NCI-H1417 (cell line): ENCODE data around the gene NPHP4.

ENCODE experiments used
- DNase-seq, 3 experiments: peaks; one replicate each; lab custom pipeline; 2025; lab: John Stamatoyannopoulos, UW

NPHP4 gene

DNA sequence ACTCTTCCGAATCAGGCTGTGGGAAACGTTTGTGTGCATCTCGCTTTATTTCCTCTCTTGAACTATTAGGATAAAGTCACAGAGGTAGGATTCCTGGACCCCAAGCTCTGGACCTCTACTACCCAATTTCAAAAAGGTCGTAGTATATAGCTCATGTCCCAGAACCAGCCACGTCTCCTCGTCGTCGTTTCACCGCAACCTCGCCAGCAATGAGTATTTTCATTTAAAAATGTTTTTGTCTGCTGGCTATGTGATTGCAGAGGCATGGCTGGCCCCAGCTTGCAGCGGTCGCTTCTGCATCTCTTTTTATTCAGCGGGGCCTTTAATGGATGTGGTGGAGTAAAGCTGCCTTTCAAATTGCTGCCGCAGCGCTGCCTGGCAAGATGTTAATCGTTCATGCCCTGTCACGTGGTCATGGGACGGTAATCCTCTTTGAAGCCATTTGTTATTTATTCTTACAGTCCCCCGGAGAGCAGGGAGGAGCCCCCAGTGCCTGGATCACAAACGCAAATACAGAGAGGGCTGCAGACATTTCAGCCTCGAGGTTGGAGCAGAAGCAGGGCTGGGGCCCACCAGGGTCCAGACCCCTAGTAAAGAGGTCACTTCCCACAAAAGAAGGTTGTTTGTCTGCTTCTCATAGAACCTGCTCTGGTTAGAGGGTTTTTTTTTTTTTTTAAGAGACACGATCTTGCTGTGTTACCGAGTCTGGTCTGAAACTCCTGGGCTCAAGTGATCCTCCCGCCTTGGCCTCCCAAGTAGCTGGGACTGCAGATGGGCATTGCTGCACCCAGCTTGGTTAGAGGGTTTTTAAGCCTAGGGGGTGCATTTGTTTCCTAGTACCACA, 11.6 kb upstream of the NPHP4 start:
- peak; percentile 82 to 95 (median 85) for DNase-seq

DNA sequence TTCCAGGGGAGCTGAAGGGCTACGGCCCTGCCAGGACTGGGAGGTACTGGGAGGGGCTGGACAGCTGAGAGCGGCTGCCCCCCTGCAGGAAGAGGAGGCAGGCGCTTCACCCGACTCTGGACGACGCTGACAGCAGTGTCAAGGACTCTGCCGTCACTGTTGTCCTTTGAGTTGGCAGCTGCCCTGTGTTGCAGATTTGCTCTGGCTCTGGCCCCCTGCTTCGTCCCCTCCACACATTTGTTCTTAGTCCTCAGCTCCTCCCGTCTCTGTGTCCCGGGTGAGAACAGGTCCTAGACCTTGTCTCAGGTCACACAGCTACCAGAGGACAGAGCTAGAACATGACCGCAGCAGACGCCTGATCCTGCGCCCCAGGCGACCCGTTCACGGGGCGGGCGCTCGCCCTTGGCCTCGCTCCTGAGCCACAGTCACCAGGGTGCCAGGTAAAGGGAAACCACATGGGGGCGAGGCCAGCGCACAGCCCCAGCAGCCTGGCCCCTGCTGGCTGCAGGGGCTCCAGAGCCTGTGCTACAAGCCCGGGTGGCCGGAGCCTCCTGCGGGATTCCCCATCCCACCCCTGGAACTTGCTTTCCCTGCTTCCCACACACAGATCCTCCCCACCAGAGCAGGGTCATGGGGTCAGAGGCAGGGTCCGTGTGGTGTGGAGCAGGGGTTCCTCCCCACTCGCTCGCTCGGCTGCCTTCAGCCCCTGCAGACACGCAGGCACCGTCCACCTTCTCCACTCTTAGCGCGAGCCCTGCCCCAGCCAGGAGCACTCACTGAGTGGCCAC, 10.7 kb upstream of the NPHP4 start:
- DNase-seq: peak; percentile 46 to 87 (median 85)

DNA sequence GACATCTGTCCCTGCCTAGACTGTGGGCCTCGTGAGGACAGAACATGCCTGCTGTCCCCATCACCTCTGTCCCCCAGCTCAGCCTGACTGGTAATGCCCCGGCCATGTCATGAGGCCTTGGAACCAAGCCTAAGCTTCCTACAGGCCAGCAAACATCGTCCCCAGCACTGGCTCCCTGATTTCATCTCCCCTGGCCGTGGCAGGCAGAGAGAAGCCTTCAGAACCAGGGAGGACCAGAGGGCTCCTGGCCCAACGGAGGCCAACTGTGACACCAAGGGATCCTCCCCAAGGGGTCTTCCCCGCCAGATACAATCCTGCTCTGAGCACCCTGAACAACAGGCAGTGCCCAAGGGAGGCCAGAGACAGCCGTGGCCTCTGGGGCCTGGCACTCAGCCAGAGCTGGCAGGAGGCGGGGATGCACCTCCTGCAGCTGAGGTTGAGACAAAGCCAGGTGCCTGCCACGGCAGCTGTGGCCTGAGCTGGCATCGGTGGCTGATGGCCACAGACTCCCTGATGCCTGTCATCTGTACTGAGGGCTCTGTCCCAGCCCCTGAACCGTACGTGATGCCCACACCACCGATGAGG, 9.9 kb upstream of the NPHP4 start:
- DNase-seq: peak; percentile 69 to 94 (median 87)

DNA sequence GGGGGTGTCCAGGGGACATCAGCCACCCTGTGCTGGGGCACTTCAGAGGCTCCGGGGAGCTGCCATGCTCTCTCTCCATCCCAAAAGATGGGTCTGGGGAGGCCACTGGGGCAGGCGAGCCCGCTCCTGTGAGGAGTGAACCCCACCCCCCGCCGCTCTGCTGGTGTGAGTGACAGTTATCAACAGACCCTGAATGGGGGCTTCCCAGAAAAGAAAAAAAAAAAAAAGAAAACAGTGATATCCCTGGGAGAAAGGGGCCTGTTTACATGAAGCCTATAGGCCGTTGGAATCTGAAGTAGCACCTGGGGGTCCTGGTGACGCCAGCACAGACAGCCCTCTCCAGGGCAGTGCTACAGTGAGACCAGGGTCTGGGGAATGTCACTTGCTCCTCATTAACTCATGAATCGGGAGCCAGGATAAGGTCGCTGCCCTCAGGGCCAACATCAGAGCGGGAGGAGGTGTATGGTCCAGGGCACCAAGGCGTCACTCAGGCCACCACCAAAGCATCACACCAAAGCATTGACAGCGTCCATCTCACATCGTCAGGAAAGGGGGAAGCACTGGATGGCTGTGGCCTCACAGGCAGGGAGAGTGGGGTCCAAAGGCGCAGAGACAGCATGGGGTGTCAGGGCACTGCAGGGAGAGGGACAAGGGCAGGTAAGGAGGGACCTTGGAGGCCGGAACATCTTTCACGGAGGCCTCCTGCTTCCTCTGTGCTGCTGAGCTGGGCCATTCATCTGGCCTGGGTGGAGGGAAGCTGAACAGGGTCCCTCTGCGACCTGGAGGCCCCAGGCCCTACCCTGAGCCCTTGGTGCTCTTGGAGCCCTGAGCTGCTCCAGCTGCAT, 8.4 kb upstream of the NPHP4 start:
- no peak for DNase-seq

DNA sequence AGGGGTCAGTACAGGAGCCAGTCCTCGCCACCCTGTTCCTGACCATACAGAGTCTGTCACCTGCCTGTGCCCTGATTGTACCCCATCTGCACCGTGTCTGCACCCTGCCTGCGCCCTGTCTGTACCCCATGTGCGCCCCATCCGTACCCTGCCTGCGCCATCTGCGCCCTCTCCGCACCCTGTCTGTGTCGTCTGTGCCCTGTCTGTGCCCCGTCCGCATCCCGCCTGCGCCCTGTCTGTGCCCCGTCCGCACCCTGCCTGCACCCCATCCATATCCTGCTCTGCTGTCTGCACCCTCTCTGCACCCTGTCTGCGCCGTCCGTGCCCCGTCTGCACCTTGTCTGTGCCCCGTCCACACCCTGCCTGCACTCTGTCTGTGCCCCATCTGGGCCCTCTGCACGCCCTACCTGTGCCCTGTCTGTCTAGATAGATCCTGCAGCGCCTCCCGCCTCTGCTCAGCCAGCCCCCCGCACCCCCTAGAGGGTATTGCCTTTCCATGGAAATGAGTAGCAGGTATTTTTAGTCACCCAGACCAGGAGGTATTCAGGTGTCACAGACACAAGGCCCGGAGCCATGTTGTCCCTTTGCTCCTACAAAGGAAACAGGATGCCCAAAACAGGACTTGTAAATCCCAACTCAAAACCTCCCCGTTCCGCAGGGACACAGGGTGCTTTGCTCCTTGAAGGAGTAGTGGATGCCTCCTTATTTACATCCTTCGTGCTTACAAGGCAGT, 7.7 kb upstream of the NPHP4 start:
- no peak for DNase-seq

DNA sequence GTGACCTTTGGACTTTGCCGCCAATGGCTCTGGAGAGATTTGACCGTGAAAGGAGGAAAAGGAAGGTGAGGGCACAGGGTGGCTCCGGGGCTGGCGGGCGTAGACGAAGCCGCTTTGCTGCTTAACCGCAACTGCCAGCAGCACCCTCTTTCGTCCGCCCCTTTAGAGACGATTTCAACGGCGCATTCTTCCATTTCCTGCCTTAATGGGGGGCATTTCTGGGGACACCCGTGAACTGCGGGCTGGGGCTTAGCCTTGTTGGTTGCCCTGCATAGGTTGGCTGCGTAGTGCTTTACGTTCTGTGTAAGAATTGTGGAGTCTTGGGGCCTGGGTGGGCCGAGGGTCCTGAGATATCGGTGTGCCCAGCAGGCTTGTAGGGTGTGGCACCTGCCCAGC, 6.7 kb upstream of the NPHP4 start:
- DNase-seq: no peak

DNA sequence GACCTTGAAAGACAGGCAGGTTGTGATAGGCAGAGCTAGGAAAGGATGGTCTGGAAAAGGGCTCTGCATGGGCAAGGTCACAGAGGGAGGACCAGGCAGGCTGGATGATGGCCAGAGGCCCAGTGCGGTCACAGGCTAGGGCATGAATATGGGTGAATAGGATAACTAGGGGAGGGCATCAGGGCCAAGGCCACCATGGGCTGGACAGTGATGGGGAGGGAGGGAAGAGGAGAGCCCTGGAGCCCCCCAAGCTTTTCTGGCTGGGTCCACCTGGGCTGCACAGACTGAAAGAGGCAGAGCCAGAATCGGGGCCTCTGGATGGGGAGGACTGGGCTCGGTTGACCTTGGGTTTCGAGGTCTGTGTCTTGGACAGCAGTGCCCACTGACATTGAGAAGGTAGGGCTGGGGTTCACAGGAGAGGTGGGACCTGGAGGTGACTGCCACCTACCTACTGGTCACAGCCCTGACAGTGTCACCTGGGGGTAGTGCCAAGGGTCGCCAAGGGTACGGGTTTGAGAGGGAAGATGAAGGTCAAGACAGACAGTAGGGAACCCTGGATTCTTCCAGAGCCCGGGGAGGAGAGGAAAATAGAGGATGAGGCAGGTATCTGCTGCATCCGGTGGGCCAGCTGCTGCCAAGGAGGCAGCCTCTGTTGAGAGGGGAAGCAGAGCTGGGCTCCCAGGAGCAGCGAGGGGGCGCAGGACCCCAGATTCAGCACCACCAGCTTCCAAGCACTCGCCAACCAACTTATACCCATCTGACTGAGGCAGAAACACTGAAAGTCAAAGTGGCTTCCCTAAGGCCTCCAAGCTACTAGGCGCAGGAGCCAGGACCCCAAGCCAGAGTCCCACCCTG, 6.1 kb upstream of the NPHP4 start:
- DNase-seq: no peak

DNA sequence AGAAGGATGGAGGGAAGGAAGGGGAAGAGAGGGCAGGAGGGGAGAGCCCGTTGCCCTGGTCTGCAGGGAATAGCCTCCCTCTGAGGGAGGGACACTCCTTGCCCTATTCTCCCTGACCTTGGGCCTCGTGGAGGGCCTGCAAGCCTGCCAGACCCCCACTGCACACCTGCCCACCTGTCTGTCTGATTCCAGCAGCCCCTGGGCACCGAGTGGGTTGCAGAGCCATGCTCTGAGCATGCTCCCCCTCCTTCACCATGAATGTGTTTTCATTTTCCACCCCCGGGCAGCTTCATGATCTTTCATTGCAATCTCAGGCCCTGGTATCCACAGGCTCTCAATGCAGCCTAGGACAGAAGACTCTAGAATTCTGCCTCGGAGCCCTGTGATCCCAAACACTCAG, 5.1 kb upstream of the NPHP4 start:
- no peak for DNase-seq

DNA sequence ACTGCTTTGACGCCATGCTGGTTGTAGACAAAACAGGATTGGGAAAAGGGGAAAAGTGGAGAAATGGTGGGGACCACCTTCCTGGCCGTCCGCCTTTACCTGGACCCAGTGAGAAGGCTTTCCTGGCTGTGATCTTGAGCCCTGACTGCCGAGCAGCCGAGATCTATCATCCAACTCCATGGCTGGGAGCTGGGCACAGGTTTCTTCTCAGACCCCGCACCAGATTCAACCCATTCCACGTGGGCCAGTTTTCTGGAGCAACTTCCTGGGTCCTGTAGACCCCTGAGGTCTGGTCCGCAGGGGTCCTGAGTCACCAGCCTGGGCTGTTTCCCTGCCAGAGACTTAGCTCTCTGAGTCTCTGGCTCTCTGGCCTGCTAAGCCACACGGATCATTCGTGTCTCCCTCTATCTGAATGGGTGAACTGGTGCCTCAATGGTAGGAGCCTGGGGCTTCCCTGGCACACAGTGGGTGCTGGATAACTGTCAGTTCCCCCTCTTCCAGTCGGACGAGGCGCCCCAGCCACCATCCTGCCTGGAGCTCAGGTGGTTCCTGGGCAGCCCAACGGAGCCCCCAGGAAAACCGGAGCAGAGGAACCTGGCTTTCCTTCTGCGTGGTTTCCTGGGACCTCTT, 4.5 kb upstream of the NPHP4 start:
- DNase-seq: no peak

DNA sequence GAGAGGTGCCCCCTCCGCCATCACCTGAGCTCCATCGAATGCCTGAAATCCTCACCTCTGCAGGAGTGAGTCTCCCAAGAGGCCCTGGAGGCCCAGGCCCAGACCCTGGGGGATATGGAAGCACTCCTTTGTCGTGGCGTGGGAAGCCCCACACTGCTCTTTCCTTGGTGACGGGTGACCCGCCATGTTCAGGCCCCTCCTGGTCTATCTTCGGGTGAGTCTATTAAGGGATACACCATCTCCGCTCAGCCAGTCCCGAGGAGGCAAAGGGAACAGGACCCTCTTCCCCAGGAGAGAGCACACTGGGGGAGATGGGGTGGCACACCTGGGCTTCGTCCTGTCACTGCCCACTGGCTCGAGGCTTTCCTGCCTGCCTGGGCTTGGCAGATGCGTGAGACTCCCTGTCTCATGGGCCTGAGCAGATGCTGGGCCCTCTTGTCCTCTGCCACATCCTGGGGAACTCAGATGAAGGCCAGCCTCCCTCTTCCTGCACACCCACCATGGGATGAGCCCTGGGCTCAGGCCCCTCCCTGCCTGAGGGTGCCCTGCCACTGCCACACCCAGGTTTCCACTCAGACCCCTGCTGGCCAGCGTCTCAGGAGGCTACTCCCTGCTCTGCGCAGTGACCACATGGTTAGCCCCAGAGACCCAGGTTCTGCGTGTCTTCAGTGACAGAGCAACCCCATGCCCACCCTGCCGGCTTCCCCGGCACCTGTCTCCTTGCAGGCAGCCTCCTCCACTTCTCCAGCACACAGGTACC, 3.8 kb upstream of the NPHP4 start:
- DNase-seq: no peak

DNA sequence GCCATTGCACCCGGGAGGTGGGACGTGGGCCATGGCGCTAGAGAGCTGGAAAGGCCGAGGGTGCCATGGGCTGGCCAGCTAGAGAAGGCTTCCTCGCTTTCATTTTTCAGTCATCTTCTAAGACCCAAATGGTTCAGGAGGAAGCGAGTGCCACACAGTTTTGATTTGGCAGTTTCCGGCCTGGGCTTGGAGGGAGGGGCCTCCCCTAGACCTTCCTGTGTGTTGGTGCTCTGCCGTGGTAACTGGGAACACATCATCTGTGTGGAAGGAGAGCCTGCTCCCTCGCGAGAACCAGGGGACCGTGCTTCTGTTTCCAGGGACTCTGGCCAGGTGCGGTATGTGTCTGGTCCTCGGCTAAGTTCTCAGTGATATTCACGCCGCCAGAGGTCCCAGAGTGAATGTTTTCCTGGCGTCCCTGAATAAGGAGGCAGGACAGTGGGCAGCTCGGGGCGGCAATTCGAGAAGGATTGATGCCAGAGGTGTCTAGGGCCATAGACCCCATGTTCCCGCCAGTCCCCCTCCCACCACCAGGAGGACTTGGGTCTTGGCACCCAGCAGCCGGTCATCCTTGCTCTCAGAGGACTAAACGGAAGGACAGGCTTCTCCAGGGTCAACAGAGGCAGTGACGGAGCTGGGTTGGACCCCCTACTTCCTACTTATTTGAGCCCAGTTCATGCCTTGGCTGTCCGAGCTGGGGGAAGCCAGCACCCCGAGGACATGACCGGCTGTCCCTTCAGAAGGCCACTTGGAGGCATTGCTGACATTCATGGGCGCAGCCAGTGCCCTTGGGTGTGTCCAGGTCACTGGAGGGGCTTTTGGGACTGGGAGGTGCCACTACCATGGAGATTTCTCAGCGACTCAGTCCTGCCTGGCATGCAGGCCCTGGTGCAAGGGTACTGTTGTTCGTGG, 2.7 kb upstream of the NPHP4 start:
- DNase-seq: no peak

DNA sequence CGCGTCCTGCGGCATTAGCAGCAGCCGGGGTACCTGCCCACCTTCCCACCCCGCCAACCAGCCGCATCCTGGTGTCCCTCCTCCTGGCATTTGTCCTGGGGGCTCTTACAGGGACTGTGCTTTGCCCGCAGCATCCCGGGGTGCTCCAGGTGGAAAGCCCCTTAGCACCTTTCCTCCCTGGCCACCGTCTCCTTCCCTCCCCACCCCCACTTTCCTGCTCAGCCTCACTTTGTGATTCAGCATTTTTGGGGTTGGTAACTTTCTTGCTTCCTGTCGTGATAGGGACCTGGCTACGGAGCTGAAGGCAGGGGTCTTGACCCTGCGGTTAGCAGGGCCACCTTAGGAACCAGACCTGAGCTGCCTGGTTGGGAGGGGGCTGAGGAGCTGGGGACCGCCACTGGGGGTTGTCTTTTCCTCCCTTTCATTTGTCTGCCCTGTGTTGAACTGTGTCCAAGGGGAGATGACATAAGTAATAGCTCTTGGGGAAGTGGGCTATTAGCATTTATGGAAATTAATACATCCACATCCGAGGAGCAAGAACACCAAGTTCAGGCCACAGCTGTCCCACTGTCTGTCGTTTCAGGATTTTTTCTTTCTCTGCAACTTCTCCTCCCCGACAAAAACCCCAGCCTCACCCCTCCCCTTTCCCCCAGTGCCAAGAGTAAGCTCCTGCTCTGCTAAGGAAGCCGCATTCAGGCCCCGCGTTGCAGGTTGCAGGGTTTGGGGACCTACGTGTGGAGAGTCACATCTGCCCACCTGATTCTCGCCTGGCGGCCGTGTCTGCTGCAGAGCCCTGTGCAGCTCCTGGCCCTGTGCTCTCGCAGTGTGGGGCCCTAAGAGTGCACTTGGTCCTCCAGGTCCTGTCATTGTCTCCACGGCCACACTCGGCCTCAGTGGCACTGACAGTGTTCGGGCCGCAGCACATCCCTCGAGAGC, 1.6 kb upstream of the NPHP4 start:
- DNase-seq: peak in 2 of 3 experiments; percentile 44 to 69

DNA sequence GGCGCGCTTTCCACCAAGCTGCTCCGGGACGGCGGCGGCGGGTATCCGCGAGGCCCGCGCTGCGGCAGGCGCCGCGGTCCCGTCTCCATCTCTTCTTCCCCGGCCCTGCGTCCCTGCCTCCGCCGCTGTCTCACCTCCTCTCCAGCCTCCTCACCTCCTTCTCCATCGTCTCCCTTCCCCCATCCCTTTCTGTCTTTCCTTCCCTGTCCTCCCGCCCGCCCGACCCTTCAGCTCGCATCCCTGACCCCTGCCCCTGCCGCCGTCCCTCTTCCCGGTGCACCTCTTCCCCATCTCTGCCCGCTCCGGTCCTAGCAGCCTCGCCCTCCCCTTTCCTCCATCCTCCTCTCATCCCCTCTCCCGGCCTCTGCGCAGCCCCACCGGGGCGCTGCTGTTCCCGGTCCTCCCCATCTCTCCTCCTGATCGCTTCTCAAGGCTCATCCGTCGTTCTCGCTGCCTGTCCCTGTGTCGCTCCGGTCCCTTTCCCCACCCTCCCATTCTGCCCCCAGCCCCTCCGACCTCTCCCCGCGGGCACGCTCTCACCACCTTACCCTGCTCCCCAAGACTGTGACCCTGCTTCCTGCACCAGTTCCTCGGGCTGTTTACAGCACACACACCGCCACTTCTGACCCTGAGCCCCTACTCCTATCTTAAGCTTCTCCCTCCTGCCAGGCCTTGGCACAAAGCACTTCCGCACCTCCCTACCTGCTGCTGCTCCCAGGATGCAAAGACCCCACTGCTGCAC, 760 bp upstream of the NPHP4 start:
- peak; percentile 58 to 92 (median 65) for DNase-seq

DNA sequence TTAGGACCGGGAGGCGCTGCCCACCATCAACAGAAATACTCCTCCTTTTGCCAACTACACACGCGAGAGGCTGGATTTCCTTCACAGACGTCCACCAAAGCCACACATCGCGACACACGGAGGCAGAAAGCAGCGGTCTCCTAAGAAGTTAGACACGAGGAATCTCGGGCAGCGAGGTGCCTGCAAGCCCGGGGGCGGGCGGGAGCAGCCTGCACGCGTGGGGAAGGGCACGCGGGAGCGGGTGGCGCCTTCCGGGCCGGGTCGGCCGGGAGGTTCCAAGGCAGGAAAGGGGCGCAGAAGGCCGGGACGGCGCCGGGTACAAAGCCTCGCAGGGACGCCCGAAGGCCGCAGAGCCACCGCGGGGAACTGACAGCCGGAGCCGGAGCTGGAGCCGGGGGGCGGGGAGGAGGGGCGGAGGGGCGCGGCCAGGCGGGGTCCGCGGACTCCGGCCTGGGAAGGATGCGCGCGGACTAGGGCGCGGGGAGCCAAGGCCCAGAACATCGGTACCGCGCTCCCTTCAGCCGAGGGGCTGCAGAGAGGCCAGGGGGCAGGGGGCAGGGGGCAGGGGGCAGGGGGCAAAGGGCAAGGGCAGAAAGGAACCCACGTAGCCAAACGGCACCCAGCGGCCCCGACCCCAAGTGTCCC, 722 bp downstream of the NPHP4 start:
- peak; percentile 23 to 59 (median 47) for DNase-seq

DNA sequence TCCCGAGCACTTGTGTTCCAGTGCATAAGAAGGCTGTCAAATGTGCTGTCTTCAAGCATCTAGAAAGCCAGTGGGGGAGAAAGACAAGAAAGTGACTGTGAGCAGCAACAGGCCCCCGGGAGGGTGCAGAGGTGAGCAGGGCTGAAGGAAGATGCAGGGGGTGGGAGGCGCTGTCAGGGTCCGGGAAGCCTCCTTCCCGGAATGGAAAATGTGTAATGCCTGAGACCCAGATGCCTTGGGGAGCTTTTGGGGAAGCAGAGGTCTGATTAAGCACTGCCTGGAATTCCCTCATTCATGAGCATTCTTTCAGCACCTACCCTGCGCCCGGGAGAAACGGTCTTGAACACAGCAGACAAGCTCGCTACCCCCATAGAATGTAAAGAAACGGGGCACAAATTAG, 1.3 kb downstream of the NPHP4 start:
- no peak for DNase-seq
